HG03064 (cell line): ENCODE results near the gene CNP.
"Not testable (repeated sequence)": the region's sequence is repeated elsewhere in the genome, so short reads cannot be mapped to it uniquely, and the experiment has no call there.

Experiments used
- ATAC-seq: cut with Tn5 transposase; IDR thresholded peaks from one replicate; pipeline ENCODE4 v1.9.1; 2021; ENCODE audit warnings: low read depth; ENCODE audit not compliant: unreplicated experiment

The CNP gene

GRCh38 chr17:42001729-42002128, 35.1 kb downstream of the CNP start:
- no peak for ATAC-seq

GRCh38 chr17:42002175-42002791, 35.7 kb downstream of the CNP start:
- ATAC-seq = no peak

- ATAC-seq = no peak
Measured at GRCh38 chr17:42002792-42003301, 36.3 kb downstream of the CNP start.

GRCh38 chr17:42005166-42005565, 38.6 kb downstream of the CNP start:
- ATAC-seq = no peak

DNA sequence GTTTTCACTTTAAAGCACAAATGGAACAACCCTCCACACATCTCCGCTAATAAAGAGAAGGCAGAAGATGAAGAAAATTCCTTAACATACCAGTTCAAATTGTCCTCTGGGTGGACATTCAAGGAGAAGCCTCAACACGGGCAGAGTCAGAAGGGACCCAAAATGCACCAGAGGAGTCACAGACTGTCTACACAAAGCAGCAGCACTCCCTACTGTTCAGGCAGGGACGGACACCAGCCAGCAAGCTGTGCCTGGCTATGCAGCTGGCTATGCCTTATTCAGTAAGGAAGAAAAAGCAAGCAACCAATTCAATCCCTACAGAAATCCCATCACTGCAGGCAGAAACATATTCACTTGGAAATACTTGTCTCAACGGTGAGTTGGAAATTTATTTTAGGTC, 42.6 kb downstream of the CNP start:
- ATAC-seq = no peak

- not testable (repeated sequence) for ATAC-seq
Measured at GRCh38 chr17:42010266-42010680, 43.7 kb downstream of the CNP start.

GRCh38 chr17:42010898-42011516, 44.4 kb downstream of the CNP start:
- ATAC-seq = no peak

DNA sequence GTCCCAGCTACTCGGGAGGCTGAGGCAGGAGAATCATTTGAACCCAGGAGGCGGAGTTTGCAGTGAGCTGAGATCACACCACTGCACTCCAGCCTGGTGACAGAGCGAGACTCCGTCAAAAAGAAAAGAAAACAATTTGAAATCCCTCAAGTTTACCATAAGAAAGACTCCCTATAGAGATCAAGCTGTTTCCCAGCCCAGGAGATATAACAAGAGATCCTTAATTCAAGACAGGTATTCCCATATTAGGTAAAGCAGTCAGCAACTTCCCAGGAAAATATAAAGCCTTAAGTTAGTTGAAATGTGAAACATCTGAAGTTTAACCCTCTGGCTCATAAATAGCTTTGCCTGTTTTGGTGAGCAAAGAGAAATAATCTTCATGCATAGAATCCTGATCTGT, 45.8 kb downstream of the CNP start:
- not testable (repeated sequence) for ATAC-seq

DNA sequence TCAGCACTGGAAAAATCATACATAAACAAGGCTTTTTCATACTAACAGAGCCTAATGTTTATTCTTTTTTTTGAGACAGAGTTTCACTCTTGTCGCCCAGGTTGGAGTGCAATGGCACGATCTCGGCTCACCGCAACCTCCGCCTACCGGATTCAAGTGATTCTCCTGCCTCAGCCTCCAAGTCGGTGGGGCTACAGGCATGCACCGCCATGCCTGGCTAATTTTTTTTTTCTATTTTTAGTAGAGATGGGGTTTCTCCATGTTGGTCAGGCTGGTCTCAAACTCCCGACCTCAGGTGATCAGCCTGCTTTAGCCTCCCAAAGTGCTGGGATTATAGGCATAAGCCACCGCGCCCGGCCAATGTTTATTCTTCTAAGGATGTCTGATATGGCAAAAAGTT, 47.1 kb downstream of the CNP start:
- ATAC-seq = not testable (repeated sequence)

- no peak for ATAC-seq
Measured at GRCh38 chr17:42016411-42016831, 49.8 kb downstream of the CNP start.

GRCh38 chr17:42016941-42017865, 50.6 kb downstream of the CNP start, which contains the start of gene DNAJC7:
Gene DNAJC7 (minus strand): TSS chr17:42017439. CDS start chr17:42017416, 23 bp downstream.
- peak; percentile 66 for ATAC-seq

DNA sequence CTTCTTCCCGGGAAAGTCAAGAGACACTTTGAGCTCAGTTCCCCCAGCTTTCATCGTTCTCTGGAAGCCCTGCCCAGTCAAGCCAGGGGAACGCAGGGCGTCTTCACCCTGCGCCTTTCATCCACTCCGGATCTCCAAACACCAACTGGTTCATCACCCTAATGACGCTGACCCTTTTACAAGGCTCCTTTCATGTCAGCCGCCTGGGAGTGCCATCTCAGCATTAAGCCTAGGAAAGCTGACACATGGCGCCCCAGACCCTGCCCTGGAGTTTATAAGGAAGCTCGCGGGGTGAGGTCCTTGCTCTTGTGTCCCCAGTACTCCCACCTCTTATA, 51.2 kb downstream of the CNP start:
- ATAC-seq = no peak

DNA sequence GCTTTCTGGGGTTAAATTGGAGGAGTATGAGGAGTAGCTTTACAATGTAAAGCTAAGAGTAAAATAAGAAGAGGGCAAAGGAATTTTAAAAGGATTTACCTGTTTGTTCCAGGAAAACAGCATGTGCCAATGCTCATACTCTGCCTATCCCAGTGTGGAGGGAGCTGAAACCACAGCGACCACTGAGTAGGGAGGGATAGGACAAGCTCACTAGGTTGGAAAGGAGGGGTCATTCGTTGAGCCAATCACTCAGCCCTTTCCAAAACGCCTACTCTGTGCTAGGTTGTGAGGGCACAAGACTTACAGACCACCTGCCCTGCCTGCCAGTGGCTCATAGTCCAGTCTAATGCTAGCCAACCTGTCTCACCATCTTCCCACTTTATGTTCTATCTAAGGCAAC, 51.7 kb downstream of the CNP start:
- no peak for ATAC-seq

GRCh38 chr17:42018988-42019387, 52.4 kb downstream of the CNP start:
- ATAC-seq = no peak

DNA sequence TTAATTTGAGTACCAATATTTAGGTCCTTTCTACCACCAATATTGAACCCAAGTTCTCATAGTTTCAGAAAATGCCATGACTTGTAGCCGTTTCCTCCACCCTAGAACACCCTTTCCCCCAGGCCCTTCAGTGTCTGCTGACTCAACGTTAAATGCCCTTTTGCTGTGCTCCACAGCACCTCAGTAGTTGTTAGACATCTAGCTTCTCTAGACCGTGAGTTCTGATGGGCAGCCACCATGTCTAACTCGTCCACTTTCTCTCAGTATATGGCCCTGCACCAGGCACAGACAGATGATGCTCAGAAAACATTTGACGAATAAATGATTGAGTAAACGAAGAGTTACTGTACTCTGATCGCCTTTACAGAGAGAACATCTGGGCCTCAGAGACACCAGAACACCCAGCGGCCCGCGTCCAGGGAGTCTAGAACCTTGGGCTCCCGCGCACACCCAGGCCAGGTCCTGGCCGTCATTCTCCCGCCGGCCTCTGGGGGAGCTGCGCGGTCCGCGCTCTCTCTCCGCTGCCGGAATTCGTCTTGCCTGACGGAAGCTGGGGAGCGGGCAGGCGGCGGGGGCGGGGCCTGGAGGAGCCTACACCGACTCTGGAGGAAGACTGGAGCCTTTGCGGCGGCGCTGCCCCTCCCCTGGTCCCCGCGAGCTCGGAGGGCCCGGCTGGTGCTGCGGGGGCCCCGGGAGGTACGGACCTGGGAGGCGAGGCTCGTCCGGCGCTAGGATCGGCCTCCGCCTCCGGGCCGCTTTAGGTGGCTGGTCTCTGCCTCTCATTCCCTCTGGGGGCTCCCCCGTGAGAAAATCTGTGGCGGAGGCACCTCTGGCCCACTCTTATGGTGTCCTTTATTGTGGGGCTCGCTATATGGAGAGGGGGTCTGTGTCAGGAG, 53.2 kb downstream of the CNP start, which contains the start of gene NKIRAS2:
NKIRAS2 (plus strand) TSS at position 582 of the 896 bp plus-strand sequence. CDS start 1,488 bp downstream, outside the sequence.
- peak; percentile 50 for ATAC-seq

DNA sequence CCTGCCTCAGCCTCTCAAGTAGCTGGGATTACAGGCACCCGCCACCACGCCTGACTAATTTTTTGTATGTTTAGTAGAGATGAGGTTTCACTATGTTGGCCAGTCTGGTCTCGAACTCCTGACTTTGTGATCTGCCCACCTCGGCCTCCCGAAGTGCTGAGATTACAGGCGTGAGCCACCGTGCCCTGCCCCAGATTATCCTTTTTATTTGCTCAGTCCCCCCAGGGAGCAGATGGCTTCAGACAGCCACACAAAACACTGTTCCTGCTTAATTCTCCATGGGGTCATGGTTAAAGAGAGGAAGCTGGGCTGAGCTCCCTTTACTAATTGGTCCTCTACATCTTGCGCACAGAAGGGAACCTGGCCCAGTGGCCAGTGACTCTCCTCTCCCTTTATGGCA, 54.2 kb downstream of the CNP start:
- ATAC-seq = not testable (repeated sequence)

DNA sequence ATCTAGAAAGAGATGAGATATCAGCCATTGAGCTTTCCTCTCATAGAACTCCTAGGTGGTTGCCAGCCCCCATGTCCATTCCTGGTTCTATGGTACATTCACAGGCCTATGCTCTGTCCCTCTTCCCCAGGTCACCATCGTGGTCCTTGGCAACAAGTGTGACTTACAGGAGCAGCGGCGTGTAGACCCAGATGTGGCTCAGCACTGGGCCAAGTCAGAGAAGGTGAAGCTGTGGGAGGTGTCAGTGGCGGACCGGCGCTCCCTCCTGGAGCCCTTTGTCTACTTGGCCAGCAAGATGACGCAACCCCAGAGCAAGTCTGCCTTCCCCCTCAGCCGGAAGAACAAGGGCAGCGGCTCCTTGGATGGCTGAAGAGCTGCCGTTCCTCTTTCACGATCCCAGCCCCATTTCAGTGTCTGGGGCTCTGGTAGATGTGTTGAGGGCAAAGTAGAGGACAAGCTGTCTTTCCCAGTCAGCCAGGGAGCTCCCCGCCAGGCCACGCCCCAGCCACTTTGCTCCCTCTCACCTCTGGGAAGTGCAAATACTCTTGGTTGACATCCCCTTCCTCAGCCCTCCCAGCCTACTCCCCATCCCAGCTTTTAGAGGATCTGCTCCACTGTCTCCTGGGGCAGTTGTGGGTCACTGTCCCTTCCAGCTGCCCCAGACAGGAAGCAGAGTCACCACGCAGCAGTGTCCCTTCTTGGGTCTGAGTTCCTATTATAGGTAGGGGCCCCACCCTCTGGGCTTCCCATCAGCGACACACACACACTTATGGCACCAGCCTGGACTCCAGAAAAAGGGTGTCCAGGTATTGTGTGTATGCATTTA, 57.1 kb downstream of the CNP start:
- no peak for ATAC-seq

DNA sequence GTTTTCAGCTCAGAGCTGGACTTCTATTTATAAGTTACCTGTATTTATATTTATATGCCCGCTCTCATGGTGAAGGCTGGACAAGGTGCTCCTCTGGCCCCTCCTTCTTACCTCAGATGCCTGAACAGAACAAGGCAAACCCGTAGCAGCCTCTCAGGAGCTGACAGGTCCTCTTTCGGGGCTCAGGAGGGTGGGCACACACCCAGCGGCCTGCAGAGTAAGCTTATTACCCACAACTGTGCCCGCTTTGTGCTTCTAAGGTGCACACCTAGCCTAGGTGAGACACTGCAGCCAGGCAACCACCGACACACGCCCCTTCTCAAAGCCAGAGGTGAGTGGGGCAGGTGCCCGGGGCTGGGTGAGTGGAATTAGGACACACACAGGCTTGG, 58.6 kb downstream of the CNP start:
- no peak for ATAC-seq

- ATAC-seq = no peak
Measured at GRCh38 chr17:42025936-42026335, 59.3 kb downstream of the CNP start.
